Measurements from ENCODE around the gene LHPP. TPM values are rescaled to one million over a fixed set of nuclear protein-coding genes. Genes with fewer than 3 reads are reported as not detected.

Gene LHPP
- total RNA-seq, 2 donors from 2014 or later, result 7.4 to 10.6 TPM

GRCh38 chr10:124621637-124622036 lies 160.0 kb downstream of the LHPP start:
- Mint-ChIP-seq H3K4me3 (no peak overlapping the region), H3K27me3 (no peaks in the 10 kb centered on the region), H3K4me1 (peaks cover 9% of the 10 kb centered on the region), H3K27ac (no peak overlapping the region), H3K9me3 (no peaks in the 10 kb centered on the region), H3K36me3 (ENCODE audit: low read depth) (peaks cover 35% of the 10 kb centered on the region)
- no peak for ATAC-seq (replicated peaks)

GRCh38 chr10:124622158-124622557 lies 160.5 kb downstream of the LHPP start:
- no peaks in the 10 kb centered on the region for H3K9me3 Mint-ChIP-seq
- no peaks in the 10 kb centered on the region for H3K27me3 Mint-ChIP-seq
- peaks cover 35% of the 10 kb centered on the region for H3K36me3 Mint-ChIP-seq (ENCODE audit: low read depth)
- H3K4me1 Mint-ChIP-seq, result peaks cover 12% of the 10 kb centered on the region
- no peak overlapping the region for H3K4me3 Mint-ChIP-seq
- ATAC-seq (replicated peaks), result no peak
- no peak overlapping the region for H3K27ac Mint-ChIP-seq

GRCh38 chr10:124622866-124623536 lies 161.4 kb downstream of the LHPP start:
- Mint-ChIP-seq H3K36me3 (ENCODE audit: low read depth) (peaks cover 26% of the 10 kb centered on the region), H3K9me3 (no peaks in the 10 kb centered on the region), H3K4me3 (no peak overlapping the region), H3K27ac (no peak overlapping the region), H3K4me1 (peaks cover 20% of the 10 kb centered on the region), H3K27me3 (no peaks in the 10 kb centered on the region)
- ATAC-seq (replicated peaks), result no peak

GRCh38 chr10:124624006-124624405 lies 162.4 kb downstream of the LHPP start:
- Mint-ChIP-seq H3K4me3 (no peak overlapping the region), H3K36me3 (ENCODE audit: low read depth) (peaks cover 21% of the 10 kb centered on the region), H3K4me1 (peaks cover 21% of the 10 kb centered on the region), H3K27ac (no peak overlapping the region), H3K9me3 (no peaks in the 10 kb centered on the region), H3K27me3 (no peaks in the 10 kb centered on the region)
- ATAC-seq (replicated peaks), result no peak

- H3K36me3 Mint-ChIP-seq (ENCODE audit: low read depth), result peaks cover 24% of the 10 kb centered on the region
- H3K4me3 Mint-ChIP-seq, result no peak overlapping the region
- ATAC-seq (replicated peaks), result no peak
- H3K4me1 Mint-ChIP-seq, result peaks cover 25% of the 10 kb centered on the region
- no peaks in the 10 kb centered on the region for H3K9me3 Mint-ChIP-seq
- H3K27me3 Mint-ChIP-seq, result no peaks in the 10 kb centered on the region
- no peak overlapping the region for H3K27ac Mint-ChIP-seq
These were observed 162.8 kb downstream of the LHPP start for GRCh38 chr10:124624466-124624865.

GRCh38 chr10:124624895-124625294 lies 163.3 kb downstream of the LHPP start:
- H3K4me3 Mint-ChIP-seq, result no peak overlapping the region
- peaks cover 26% of the 10 kb centered on the region for H3K4me1 Mint-ChIP-seq
- no peaks in the 10 kb centered on the region for H3K9me3 Mint-ChIP-seq
- no peaks in the 10 kb centered on the region for H3K27me3 Mint-ChIP-seq
- ATAC-seq (replicated peaks), result no peak
- no peak overlapping the region for H3K27ac Mint-ChIP-seq
- H3K36me3 Mint-ChIP-seq (ENCODE audit: low read depth), result peaks cover 26% of the 10 kb centered on the region

- H3K36me3 Mint-ChIP-seq (ENCODE audit: low read depth), result peaks cover 26% of the 10 kb centered on the region
- H3K27me3 Mint-ChIP-seq, result no peaks in the 10 kb centered on the region
- no peak overlapping the region for H3K27ac Mint-ChIP-seq
- ATAC-seq (replicated peaks), result no peak
- H3K4me1 Mint-ChIP-seq, result peaks cover 26% of the 10 kb centered on the region
- H3K9me3 Mint-ChIP-seq, result no peaks in the 10 kb centered on the region
- H3K4me3 Mint-ChIP-seq, result no peak overlapping the region
These were observed 164.2 kb downstream of the LHPP start for GRCh38 chr10:124625831-124626238.

- H3K27ac Mint-ChIP-seq, result peak overlapping the region; percentile 77
- peak overlapping the region; percentile 63 for H3K4me3 Mint-ChIP-seq
- H3K9me3 Mint-ChIP-seq, result no peaks in the 10 kb centered on the region
These were observed 165.2 kb downstream of the LHPP start for GRCh38 chr10:124626759-124627380.

GRCh38 chr10:124627866-124628675 lies 166.4 kb downstream of the LHPP start:
- H3K4me1 Mint-ChIP-seq, result peaks cover 26% of the 10 kb centered on the region
- H3K4me3 Mint-ChIP-seq, result peak overlapping the region; percentile 63
- H3K36me3 Mint-ChIP-seq (ENCODE audit: low read depth), result peaks cover 10% of the 10 kb centered on the region
- H3K27ac Mint-ChIP-seq, result no peak overlapping the region
- no peaks in the 10 kb centered on the region for H3K27me3 Mint-ChIP-seq
- ATAC-seq (replicated peaks), result no peak
- H3K9me3 Mint-ChIP-seq, result no peaks in the 10 kb centered on the region

More at GRCh38 chr10:124626759-124627380, 165.2 kb downstream of the LHPP start:
- Mint-ChIP-seq H3K36me3 (ENCODE audit: low read depth) (peaks cover 18% of the 10 kb centered on the region), H3K4me1 (peaks cover 26% of the 10 kb centered on the region), H3K27me3 (no peaks in the 10 kb centered on the region)
- peak; percentile 89 for ATAC-seq (replicated peaks)

- H3K9me3 Mint-ChIP-seq, result no peaks in the 10 kb centered on the region
- no peaks in the 10 kb centered on the region for H3K27me3 Mint-ChIP-seq
- peaks cover 14% of the 10 kb centered on the region for H3K36me3 Mint-ChIP-seq (ENCODE audit: low read depth)
- no peak overlapping the region for H3K27ac Mint-ChIP-seq
- ATAC-seq (replicated peaks), result no peak
- peaks cover 25% of the 10 kb centered on the region for H3K4me1 Mint-ChIP-seq
- no peak overlapping the region for H3K4me3 Mint-ChIP-seq
These were observed 167.0 kb downstream of the LHPP start for GRCh38 chr10:124628676-124629021.

GRCh38 chr10:124629415-124629814 lies 167.8 kb downstream of the LHPP start:
- Mint-ChIP-seq H3K27ac (no peak overlapping the region), H3K27me3 (no peaks in the 10 kb centered on the region), H3K4me1 (peaks cover 20% of the 10 kb centered on the region), H3K36me3 (ENCODE audit: low read depth) (peaks cover 19% of the 10 kb centered on the region), H3K9me3 (no peaks in the 10 kb centered on the region), H3K4me3 (no peak overlapping the region)
- no peak for ATAC-seq (replicated peaks)

GRCh38 chr10:124629842-124630241 lies 168.2 kb downstream of the LHPP start:
- H3K27ac Mint-ChIP-seq, result no peak overlapping the region
- peaks cover 24% of the 10 kb centered on the region for H3K36me3 Mint-ChIP-seq (ENCODE audit: low read depth)
- ATAC-seq (replicated peaks), result no peak
- no peak overlapping the region for H3K4me3 Mint-ChIP-seq
- H3K9me3 Mint-ChIP-seq, result no peaks in the 10 kb centered on the region
- no peaks in the 10 kb centered on the region for H3K27me3 Mint-ChIP-seq
- H3K4me1 Mint-ChIP-seq, result peaks cover 20% of the 10 kb centered on the region

GRCh38 chr10:124630551-124630950 lies 168.9 kb downstream of the LHPP start:
- Mint-ChIP-seq H3K9me3 (no peaks in the 10 kb centered on the region), H3K4me1 (peaks cover 20% of the 10 kb centered on the region), H3K27ac (no peak overlapping the region), H3K36me3 (ENCODE audit: low read depth) (peaks cover 31% of the 10 kb centered on the region), H3K4me3 (no peak overlapping the region), H3K27me3 (no peaks in the 10 kb centered on the region)
- no peak for ATAC-seq (replicated peaks)

- Mint-ChIP-seq H3K4me1 (peaks cover 14% of the 10 kb centered on the region), H3K4me3 (no peak overlapping the region), H3K36me3 (ENCODE audit: low read depth) (peaks cover 25% of the 10 kb centered on the region), H3K27me3 (no peaks in the 10 kb centered on the region), H3K9me3 (no peaks in the 10 kb centered on the region), H3K27ac (no peak overlapping the region)
- no peak for ATAC-seq (replicated peaks)
These were observed 170.5 kb downstream of the LHPP start for GRCh38 chr10:124632064-124632531.

GRCh38 chr10:124632566-124632965 lies 170.9 kb downstream of the LHPP start:
- no peaks in the 10 kb centered on the region for H3K27me3 Mint-ChIP-seq
- H3K4me1 Mint-ChIP-seq, result peaks cover 15% of the 10 kb centered on the region
- peak overlapping the region; percentile 19 for H3K27ac Mint-ChIP-seq
- H3K4me3 Mint-ChIP-seq, result no peak overlapping the region
- ATAC-seq (replicated peaks), result no peak
- peaks cover 25% of the 10 kb centered on the region for H3K36me3 Mint-ChIP-seq (ENCODE audit: low read depth)
- H3K9me3 Mint-ChIP-seq, result no peaks in the 10 kb centered on the region
